PC-9 (cell line): ENCODE results near the gene RAD9A.

Source experiments
- EZH2 ChIP-seq: fragments of 200-600 bp; sonication (generic); IDR thresholded peaks from 2 replicates; pipeline ENCODE4 v1.8.0; 2017; ENCODE audit warnings: antibody characterized with exemption, low read depth
- TF ChIP-seq, protein P1 (sequence below): fragments of 200-600 bp; sonication (generic); conservative IDR thresholded peaks from 2 replicates; pipeline ENCODE4 v1.6.1; 2017; ENCODE audit warnings: mixed run types, antibody characterized with exemption, mild to moderate bottlenecking, moderate library complexity

- TF ChIP-seq, protein P1, sequence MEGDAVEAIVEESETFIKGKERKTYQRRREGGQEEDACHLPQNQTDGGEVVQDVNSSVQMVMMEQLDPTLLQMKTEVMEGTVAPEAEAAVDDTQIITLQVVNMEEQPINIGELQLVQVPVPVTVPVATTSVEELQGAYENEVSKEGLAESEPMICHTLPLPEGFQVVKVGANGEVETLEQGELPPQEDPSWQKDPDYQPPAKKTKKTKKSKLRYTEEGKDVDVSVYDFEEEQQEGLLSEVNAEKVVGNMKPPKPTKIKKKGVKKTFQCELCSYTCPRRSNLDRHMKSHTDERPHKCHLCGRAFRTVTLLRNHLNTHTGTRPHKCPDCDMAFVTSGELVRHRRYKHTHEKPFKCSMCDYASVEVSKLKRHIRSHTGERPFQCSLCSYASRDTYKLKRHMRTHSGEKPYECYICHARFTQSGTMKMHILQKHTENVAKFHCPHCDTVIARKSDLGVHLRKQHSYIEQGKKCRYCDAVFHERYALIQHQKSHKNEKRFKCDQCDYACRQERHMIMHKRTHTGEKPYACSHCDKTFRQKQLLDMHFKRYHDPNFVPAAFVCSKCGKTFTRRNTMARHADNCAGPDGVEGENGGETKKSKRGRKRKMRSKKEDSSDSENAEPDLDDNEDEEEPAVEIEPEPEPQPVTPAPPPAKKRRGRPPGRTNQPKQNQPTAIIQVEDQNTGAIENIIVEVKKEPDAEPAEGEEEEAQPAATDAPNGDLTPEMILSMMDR, result no peak
- no peak for TF ChIP-seq EZH2
Observed at GRCh38 chr11:67349928-67350465, 41.8 kb upstream of the RAD9A start.
